HepG2 (cell line): ENCODE data around the gene MRFAP1L1. TPM values are rescaled to one million over a fixed set of nuclear protein-coding genes. Genes with fewer than 3 reads are reported as not detected.

ENCODE experiments used
- CBX2 ChIP-seq, 2 experiments: fragments of 200-600 bp in 1 of 2; sonication (generic); formaldehyde crosslinking in 1 of 2; IDR thresholded peaks; 2 replicates each; pipeline versions ENCODE4 v1.7.0 to v1.8.1; 2018 to 2022; ENCODE audit warnings: low read depth in 2 of 2, low read length in 1 of 2, mild to moderate bottlenecking in 1 of 2, missing genetic modification reagents in 1 of 2
- CHCHD3 ChIP-seq: sonication (generic); formaldehyde crosslinking; IDR thresholded peaks from 2 replicates; pipeline ENCODE4 v1.8.0; 2022; ENCODE audit warnings: mild to moderate bottlenecking, missing genetic modification reagents, moderate library complexity
- JUN ChIP-seq: sonication (generic); formaldehyde crosslinking; IDR thresholded peaks from 2 replicates; pipeline ENCODE4 v1.4.0; 2020; ENCODE audit warnings: mild to moderate bottlenecking, missing genetic modification reagents
- KDM1A ChIP-seq: IDR thresholded peaks from 2 replicates; pipeline ENCODE4 v1.6.1; 2016; ENCODE audit warnings: missing compliant biosample characterization
- MYC ChIP-seq: sonication (generic); formaldehyde crosslinking; IDR thresholded peaks from 2 replicates; pipeline ENCODE4 v1.9.0; 2021; ENCODE audit warnings: missing genetic modification reagents, borderline replicate concordance
- ONECUT2 ChIP-seq: sonication (generic); formaldehyde crosslinking; IDR thresholded peaks from 2 replicates; pipeline ENCODE4 v1.4.0; 2020; ENCODE audit warnings: missing genetic modification reagents
- TCF7L2 ChIP-seq: IDR thresholded peaks from 2 replicates; pipeline ENCODE4 v1.6.1; 2011; ENCODE audit warnings: mild to moderate bottlenecking, low read depth, low read length, moderate library complexity
- THAP7 ChIP-seq: sonication (generic); formaldehyde crosslinking; IDR thresholded peaks from 2 replicates; pipeline ENCODE4 v1.8.1; 2023; ENCODE audit warnings: mild to moderate bottlenecking, missing genetic modification reagents
- ZBED4 ChIP-seq: sonication (generic); formaldehyde crosslinking; IDR thresholded peaks from 2 replicates; pipeline ENCODE4 v1.4.0; 2020; ENCODE audit warnings: missing genetic modification reagents, borderline replicate concordance
- ZNF318 ChIP-seq: sonication (generic); formaldehyde crosslinking; IDR thresholded peaks from 2 replicates; pipeline ENCODE4 v1.4.0; 2020; ENCODE audit warnings: mild to moderate bottlenecking, missing genetic modification reagents
- ZNF564 ChIP-seq: sonication (generic); formaldehyde crosslinking; IDR thresholded peaks from 2 replicates; pipeline ENCODE4 v1.8.1; 2023; ENCODE audit warnings: mild to moderate bottlenecking, missing genetic modification reagents
- ZNF737 ChIP-seq: sonication (generic); formaldehyde crosslinking; IDR thresholded peaks from 2 replicates; pipeline ENCODE4 v1.5.0; 2020; ENCODE audit warnings: missing genetic modification reagents, mild to moderate bottlenecking, borderline replicate concordance
- ZNF75D ChIP-seq: sonication (generic); formaldehyde crosslinking; IDR thresholded peaks from 2 replicates; pipeline ENCODE4 v1.8.1; 2023; ENCODE audit warnings: missing genetic modification reagents, mild to moderate bottlenecking, borderline replicate concordance
- polyA plus RNA-seq, 8 experiments: library from polyadenylated mRNA; depleted of rRNA in 3 of 8; stranded (reverse) in 7 of 8; unstranded in 1 of 8; fragments of >200 nt; fragmentation: Illumina TruSeq in 4 of 8; extraction: Trizol in 4 of 8; gene quantifications; 2 replicates each; pipeline versions ENCODE4 v1.2.1 to v1.2.3, GENCODE V29; 2011 to 2016; ENCODE audit warnings: low read depth in 4 of 8, missing spikeins in 1 of 8, mixed read lengths in 1 of 8; ENCODE audit not compliant: insufficient read depth in 1 of 8
- total RNA-seq, 5 experiments: library from RNA; depleted of rRNA; stranded (reverse); fragments of >200 nt; fragmentation: Illumina TruSeq; extraction: Trizol; gene quantifications; 2 replicates each; pipeline ENCODE4 v1.2.3, GENCODE V29; 2016; ENCODE audit warnings: low read depth in 1 of 5

MRFAP1L1 gene
- total and polyA plus RNA-seq, 2 of the 13 experiments (the other 11 are each of a cell fraction or from before 2014, with no cell fraction given) = 44.8 to 76.6 TPM

- TF ChIP-seq TCF7L2 (no peak), ONECUT2 (no peak), KDM1A (CRISPR knock-in tag) (peak; percentile 61; the same call in 1 of the 2 replicates), THAP7 (CRISPR knock-in tag) (0 out of 2 replicates have a peak, but pooled peaks have one; percentile 18), ZBED4 (CRISPR knock-in tag) (peak; percentile 94), CBX2 (IDR thresholded peaks at IDR 0.05; ENCODE audit: low read depth, low read length) (no peak), CBX2 (CRISPR knock-in tag; IDR thresholded peaks at IDR 0.05; ENCODE audit: low read depth) (no peak), CHCHD3 (no peak), ZNF564 (peak; percentile 79; the same call in 1 of the 2 replicates), MYC (CRISPR knock-in tag) (peak; percentile 75; the same call in 1 of the 2 replicates), JUN (CRISPR knock-in tag) (no peak), ZNF737 (no peak), ZNF318 (CRISPR knock-in tag) (no peak; the same call in 1 of the 2 replicates), ZNF75D (CRISPR knock-in tag) (no peak)
These were observed 13.7 kb downstream of the MRFAP1L1 start (continued) for GRCh38 chr4:6695660-6696610.
